ENCODE results near the gene GRIK3. TPM values are rescaled to one million over a fixed set of nuclear protein-coding genes. Genes with fewer than 3 reads are reported as not detected.

The GRIK3 gene
- total and polyA plus RNA-seq, 11 donors = 0.06 to 1.6 (median 0.29) TPM

DNA sequence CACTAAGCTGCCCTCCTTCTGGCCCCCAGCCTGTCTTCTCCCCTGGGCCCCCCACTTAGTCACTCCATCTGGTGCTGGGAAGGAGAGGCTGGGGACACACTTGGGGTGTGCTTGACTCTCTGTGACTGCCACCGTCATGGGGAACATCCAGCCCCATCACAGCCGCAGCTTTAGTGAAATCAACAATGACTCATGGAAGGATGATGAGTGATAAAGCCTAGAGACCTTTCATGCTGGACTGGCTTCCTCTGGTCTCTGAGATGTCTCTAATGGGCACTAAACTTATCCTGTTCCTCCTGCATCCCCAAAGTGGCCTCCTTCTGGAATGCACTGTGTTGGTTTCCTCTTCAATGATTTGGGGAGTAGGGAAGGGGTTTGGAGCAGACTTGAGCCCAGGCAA lies 172.9 kb downstream of the GRIK3 start:
- no peaks in the 10 kb centered on the region for H3K36me3 ChIP-seq
- 49 to 58% (median 52%) methylated on average over 2 of the region's 2 CpGs for WGBS, 4 donors
- ATAC-seq (no peak), DNase-seq (no peak)
- H3K27ac ChIP-seq = no peak overlapping the region
- TF ChIP-seq, protein P1, sequence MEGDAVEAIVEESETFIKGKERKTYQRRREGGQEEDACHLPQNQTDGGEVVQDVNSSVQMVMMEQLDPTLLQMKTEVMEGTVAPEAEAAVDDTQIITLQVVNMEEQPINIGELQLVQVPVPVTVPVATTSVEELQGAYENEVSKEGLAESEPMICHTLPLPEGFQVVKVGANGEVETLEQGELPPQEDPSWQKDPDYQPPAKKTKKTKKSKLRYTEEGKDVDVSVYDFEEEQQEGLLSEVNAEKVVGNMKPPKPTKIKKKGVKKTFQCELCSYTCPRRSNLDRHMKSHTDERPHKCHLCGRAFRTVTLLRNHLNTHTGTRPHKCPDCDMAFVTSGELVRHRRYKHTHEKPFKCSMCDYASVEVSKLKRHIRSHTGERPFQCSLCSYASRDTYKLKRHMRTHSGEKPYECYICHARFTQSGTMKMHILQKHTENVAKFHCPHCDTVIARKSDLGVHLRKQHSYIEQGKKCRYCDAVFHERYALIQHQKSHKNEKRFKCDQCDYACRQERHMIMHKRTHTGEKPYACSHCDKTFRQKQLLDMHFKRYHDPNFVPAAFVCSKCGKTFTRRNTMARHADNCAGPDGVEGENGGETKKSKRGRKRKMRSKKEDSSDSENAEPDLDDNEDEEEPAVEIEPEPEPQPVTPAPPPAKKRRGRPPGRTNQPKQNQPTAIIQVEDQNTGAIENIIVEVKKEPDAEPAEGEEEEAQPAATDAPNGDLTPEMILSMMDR (IDR thresholded peaks at IDR 0.05) = no peak
- TF ChIP-seq POLR2A (IDR thresholded peaks at IDR 0.05) = no peak
- peaks cover 0 to 62% (median 4%) of the 10 kb centered on the region in 9 donors for H3K27me3 ChIP-seq
- intact Hi-C loops (cut with DNase I) = no loop called here
- H3K9me3 ChIP-seq = no peaks in the 10 kb centered on the region
- H3K4me1 ChIP-seq = no peaks in the 10 kb centered on the region
- H3K4me3 ChIP-seq = no peak overlapping the region

DNA sequence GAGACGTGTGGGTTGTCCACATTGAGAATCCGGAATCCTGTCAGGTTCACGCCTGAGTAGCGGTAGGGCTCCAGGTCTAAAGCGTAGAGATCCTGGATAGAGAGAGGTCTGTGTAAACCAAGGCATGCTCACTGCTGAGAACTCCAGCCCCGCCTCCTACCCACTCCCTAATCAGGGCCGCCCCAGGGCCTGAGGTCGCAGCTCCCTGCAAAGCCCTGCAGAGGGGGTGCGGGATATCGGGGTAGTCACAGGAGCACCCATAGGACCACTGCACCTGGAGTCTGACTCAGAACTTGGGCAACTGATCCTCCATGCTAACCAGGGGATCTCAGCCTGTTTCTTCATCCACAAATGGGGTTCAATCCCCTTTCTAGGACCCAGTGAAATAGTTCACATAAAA lies 174.4 kb downstream of the GRIK3 start:
- DNase-seq (no peak), ATAC-seq (no peak)
- Histone ChIP-seq H3K36me3 (no peaks in the 10 kb centered on the region), H3K27me3 (peaks cover 0 to 77% (median 13%) of the 10 kb centered on the region in 9 donors), H3K9me3 (no peaks in the 10 kb centered on the region), H3K4me3 (no peak overlapping the region), H3K4me1 (no peaks in the 10 kb centered on the region), H3K27ac (no peak overlapping the region)
- whole genome bisulfite sequencing, 4 donors = 64 to 73% (median 69%) methylated on average over 8 to 10 of the region's 10 CpGs
- intact Hi-C loops (cut with DNase I) = no loop called here
- TF ChIP-seq POLR2A (IDR thresholded peaks at IDR 0.05) = no peak
- TF ChIP-seq, protein P1 (IDR thresholded peaks at IDR 0.05) = no peak

DNA sequence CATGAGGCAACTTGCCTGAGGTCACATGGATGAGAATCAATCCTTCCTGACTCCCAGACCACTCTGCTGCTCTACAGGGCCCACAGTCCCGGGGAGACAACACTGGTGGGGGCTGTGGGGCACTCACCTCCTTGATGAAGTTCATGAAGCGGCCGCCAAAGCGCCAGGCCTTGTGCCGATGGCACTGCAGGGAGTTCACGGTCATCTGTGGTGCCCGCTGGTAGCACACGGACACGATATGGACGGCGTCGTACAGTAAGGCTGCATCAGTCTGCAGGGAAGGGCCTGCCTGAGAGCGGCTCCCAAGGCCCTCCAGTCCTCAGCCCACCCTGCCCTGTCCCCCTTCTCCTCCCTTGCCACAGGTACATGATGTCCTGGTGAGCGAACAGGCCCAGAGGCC lies 175.3 kb downstream of the GRIK3 start:
- DNase-seq = no peak
- Histone ChIP-seq H3K27ac (no peak overlapping the region), H3K9me3 (no peaks in the 10 kb centered on the region), H3K4me1 (no peaks in the 10 kb centered on the region), H3K27me3 (peaks cover 0 to 75% (median 13%) of the 10 kb centered on the region in 9 donors), H3K36me3 (no peaks in the 10 kb centered on the region), H3K4me3 (no peak overlapping the region)
- intact Hi-C loops (cut with DNase I) = no loop called here
- no peak for ATAC-seq
- WGBS, 4 donors = 87 to 93% (median 92%) methylated on average over 12 to 14 of the region's 14 CpGs
- TF ChIP-seq, protein P1 (IDR thresholded peaks at IDR 0.05) = no peak
- no peak for TF ChIP-seq POLR2A (IDR thresholded peaks at IDR 0.05)

DNA sequence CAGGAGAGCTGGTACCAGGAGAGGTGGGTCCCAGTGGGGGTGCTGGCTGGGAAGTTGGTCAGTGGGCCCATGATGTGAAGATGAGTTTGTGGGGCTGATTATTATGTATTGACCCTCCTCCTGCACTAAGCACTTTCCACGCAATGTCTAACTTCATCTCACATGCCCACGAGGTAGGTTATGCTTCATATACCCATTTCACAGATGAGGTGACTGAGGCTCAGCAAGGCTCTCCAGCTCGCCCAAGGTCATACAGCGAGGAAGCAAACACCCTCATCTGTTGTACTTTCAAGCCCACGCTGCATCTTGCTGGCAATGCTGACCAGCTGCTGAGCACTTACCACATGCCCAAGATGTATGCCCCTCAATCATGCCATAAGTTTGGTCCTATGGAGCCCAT lies 175.8 kb downstream of the GRIK3 start:
- no peaks in the 10 kb centered on the region for H3K4me1 ChIP-seq
- WGBS, 4 donors = 86 to 92% (median 88%) methylated on average over 5 of the region's 5 CpGs
- no peak for ATAC-seq
- H3K9me3 ChIP-seq = no peaks in the 10 kb centered on the region
- H3K4me3 ChIP-seq = no peak overlapping the region
- TF ChIP-seq, protein P1 (IDR thresholded peaks at IDR 0.05) = no peak
- TF ChIP-seq POLR2A (IDR thresholded peaks at IDR 0.05) = no peak
- intact Hi-C loops (cut with DNase I) = no loop called here
- H3K36me3 ChIP-seq = no peaks in the 10 kb centered on the region
- no peak for DNase-seq
- H3K27ac ChIP-seq = no peak overlapping the region
- H3K27me3 ChIP-seq = peaks cover 0 to 71% (median 13%) of the 10 kb centered on the region in 9 donors
